H1 (cell line): ENCODE measurements around the gene STAG2. TPM values are rescaled to one million over a fixed set of nuclear protein-coding genes. Genes with fewer than 3 reads are reported as not detected.

ENCODE experiments used
- CTCF ChIA-PET: fragments of 300-600 bp; sonication (Branson Sonifier 250); formaldehyde crosslinking; loops from one replicate; lab custom pipeline; 2021; ENCODE audit not compliant: partially characterized antibody; lab: Charles Lee
- POLR2A ChIA-PET: fragments of 300-600 bp; sonication (Branson Sonifier 250); formaldehyde crosslinking; loops from one replicate; lab custom pipeline; 2021; ENCODE audit warnings: inconsistent platforms; ENCODE audit not compliant: partially characterized antibody; lab: Charles Lee
- DNase-seq, 2 experiments: peaks; one replicate each; pipeline versions ENCODE4 v3.0.0 to v3.0.0-alpha.2; 2010 to 2022; ENCODE audit warnings: low spot score in 2 of 2, low read depth in 1 of 2, mixed read lengths in 1 of 2
- FAIRE-seq: peaks from 2 replicates; lab custom pipeline; 2011; peaks lifted over from hg19 to GRCh38; lab: Jason Lieb, UNC
- H2AFZ ChIP-seq: 2 replicates; pipeline ENCODE4 v1.8.1; 2012; ENCODE audit warnings: low read length, inconsistent platforms
- H2AK5ac ChIP-seq: 2 replicates; pipeline ENCODE4 v1.6.1; 2013; ENCODE audit warnings: low read depth, low read length
- H2BK120ac ChIP-seq: replicated peaks from 2 replicates; pipeline ENCODE3; 2013; ENCODE audit warnings: low read depth, low read length, inconsistent platforms
- H2BK12ac ChIP-seq: 2 replicates; pipeline ENCODE4 v1.6.1; 2013; ENCODE audit warnings: low read depth, low read length
- H2BK15ac ChIP-seq: 2 replicates; pipeline ENCODE4 v1.6.1; 2013; ENCODE audit warnings: low read length
- H2BK20ac ChIP-seq: 2 replicates; pipeline ENCODE4 v1.6.1; 2013; ENCODE audit warnings: low read length
- H2BK5ac ChIP-seq: 2 replicates; pipeline ENCODE4 v1.6.1; 2013; ENCODE audit warnings: low read depth, low read length
- H3K14ac ChIP-seq: 2 replicates; pipeline ENCODE4 v1.6.1; 2013; ENCODE audit warnings: inconsistent platforms; ENCODE audit not compliant: insufficient read length
- H3K18ac ChIP-seq: 2 replicates; pipeline ENCODE4 v1.6.1; 2013; ENCODE audit warnings: low read length; ENCODE audit errors: extremely low read depth
- H3K23ac ChIP-seq: 2 replicates; pipeline ENCODE4 v1.6.1; 2013; ENCODE audit warnings: inconsistent platforms; ENCODE audit not compliant: insufficient read length
- H3K23me2 ChIP-seq: 2 replicates; pipeline ENCODE4 v1.6.1; 2013; ENCODE audit warnings: low read depth, low read length
- H3K27ac ChIP-seq: 2 replicates; pipeline ENCODE4 v1.6.1; 2011; ENCODE audit warnings: low read depth, low read length, inconsistent platforms
- H3K27me3 ChIP-seq, 4 experiments: replicated peaks in 1 of 4; 1 replicate in 1 of 4; 2 replicates in 3 of 4; pipeline versions ENCODE4 v1.6.1 to v1.8.1; 2011 to 2013; ENCODE audit warnings: low read length in 3 of 4, mild to moderate bottlenecking in 3 of 4, inconsistent platforms in 2 of 4, mixed read lengths in 2 of 4, moderate library complexity in 1 of 4; ENCODE audit not compliant: control insufficient read depth in 3 of 4, insufficient read depth in 3 of 4; ENCODE audit errors: extremely low read depth in 1 of 4
- H3K36me3 ChIP-seq, 4 experiments: 2 replicates each; pipeline versions ENCODE4 v1.6.1 to v1.8.1; 2011 to 2013; ENCODE audit warnings: mild to moderate bottlenecking in 4 of 4, low read length in 3 of 4, moderate library complexity in 2 of 4, control low read depth in 1 of 4, inconsistent platforms in 1 of 4; ENCODE audit not compliant: insufficient read depth in 4 of 4, control insufficient read depth in 2 of 4
- H3K4ac ChIP-seq: replicated peaks from 2 replicates; pipeline ENCODE3; 2013; ENCODE audit warnings: low read length, low read depth, mixed read lengths, inconsistent platforms; ENCODE audit not compliant: insufficient read length
- H3K4me1 ChIP-seq, 4 experiments: replicated peaks in 1 of 4; 1 replicate in 1 of 4; 2 replicates in 3 of 4; pipeline versions ENCODE4 v1.6.1 to v1.8.1; 2011 to 2013; ENCODE audit warnings: low read length in 3 of 4, inconsistent platforms in 2 of 4, mixed read lengths in 1 of 4; ENCODE audit not compliant: insufficient read depth in 4 of 4, control insufficient read depth in 3 of 4
- H3K4me2 ChIP-seq, 2 experiments: 2 replicates each; pipeline versions ENCODE4 v1.6.1 to v1.8.1; 2011 to 2013; ENCODE audit warnings: low read depth in 2 of 2, low read length in 2 of 2, control low read depth in 1 of 2, inconsistent platforms in 1 of 2, mild to moderate bottlenecking in 1 of 2; ENCODE audit not compliant: insufficient read depth in 1 of 2
- H3K4me3 ChIP-seq, 4 experiments: fragments of 200-600, 300-600 bp in 1 of 4; sonication (generic), shearing (Covaris generic), sonication (Bioruptor Twin) in 1 of 4; 2 replicates each; pipeline versions ENCODE4 v1.5.1 to v1.8.1; 2011 to 2016; ENCODE audit warnings: low read length in 4 of 4, low read depth in 3 of 4, control low read depth in 2 of 4, inconsistent platforms in 2 of 4, mild to moderate bottlenecking in 2 of 4, mixed read lengths in 1 of 4, moderate library complexity in 1 of 4; ENCODE audit not compliant: insufficient read depth in 2 of 4; ENCODE audit errors: extremely low read depth in 1 of 4
- H3K56ac ChIP-seq: replicated peaks from 2 replicates; pipeline ENCODE3; 2013; ENCODE audit warnings: low read depth, mild to moderate bottlenecking, mixed read lengths, low read length, inconsistent platforms; ENCODE audit not compliant: insufficient read length
- H3K79me1 ChIP-seq: 2 replicates; pipeline ENCODE4 v1.6.1; 2013; ENCODE audit warnings: low read depth, low read length, control low read depth
- H3K79me2 ChIP-seq, 2 experiments: 2 replicates each; pipeline versions ENCODE4 v1.6.1 to v1.8.1; 2012 to 2013; ENCODE audit warnings: low read length in 2 of 2, mild to moderate bottlenecking in 2 of 2, inconsistent platforms in 1 of 2; ENCODE audit not compliant: insufficient read depth in 2 of 2, control insufficient read depth in 1 of 2
- H3K9ac ChIP-seq, 4 experiments: replicated peaks in 1 of 4; 1 replicate in 1 of 4; 2 replicates in 3 of 4; pipeline versions ENCODE4 v1.6.1 to v1.8.1; 2011 to 2013; ENCODE audit warnings: low read depth in 3 of 4, low read length in 3 of 4, control low read depth in 2 of 4, mild to moderate bottlenecking in 2 of 4, moderate library complexity in 2 of 4, inconsistent platforms in 1 of 4; ENCODE audit errors: extremely low read depth in 1 of 4
- H3K9me3 ChIP-seq, 2 experiments: 2 replicates each; pipeline versions ENCODE4 v1.6.1 to v1.8.1; 2012 to 2013; ENCODE audit warnings: mild to moderate bottlenecking in 2 of 2, moderate library complexity in 2 of 2, control low read depth in 1 of 2, inconsistent platforms in 1 of 2, low read depth in 1 of 2, low read length in 1 of 2, mixed read lengths in 1 of 2; ENCODE audit not compliant: insufficient read depth in 2 of 2
- H4K20me1 ChIP-seq, 2 experiments: replicated peaks in 1 of 2; 2 replicates each; pipeline versions ENCODE3 to v1.8.1; 2011 to 2013; ENCODE audit warnings: inconsistent platforms in 2 of 2, low read length in 2 of 2, mild to moderate bottlenecking in 1 of 2; ENCODE audit not compliant: insufficient read depth in 2 of 2, control insufficient read depth in 1 of 2
- H4K5ac ChIP-seq: 2 replicates; pipeline ENCODE4 v1.6.1; 2013; ENCODE audit warnings: low read length, low read depth, mixed read lengths, inconsistent platforms; ENCODE audit not compliant: insufficient read length
- H4K8ac ChIP-seq: 2 replicates; pipeline ENCODE4 v1.8.0; 2013; ENCODE audit warnings: mild to moderate bottlenecking, moderate library complexity, low read length, inconsistent platforms; ENCODE audit not compliant: insufficient read depth; ENCODE audit errors: extremely low read depth
- H4K91ac ChIP-seq: replicated peaks from 2 replicates; pipeline ENCODE3; 2013; ENCODE audit warnings: low read length, mixed read lengths, inconsistent platforms; ENCODE audit not compliant: insufficient read length
- EZH2 ChIP-seq: fragments of 200-600 bp; sonication (generic); IDR thresholded peaks from 2 replicates; pipeline ENCODE4 v1.7.1; 2012; ENCODE audit warnings: low read depth, mild to moderate bottlenecking, moderate library complexity, low read length, inconsistent platforms; ENCODE audit not compliant: severe bottlenecking
- SRF ChIP-seq: IDR thresholded peaks from 2 replicates; pipeline ENCODE4 v1.6.1; 2011; ENCODE audit warnings: mild to moderate bottlenecking, low read depth, low read length, moderate library complexity
- TBP ChIP-seq: IDR thresholded peaks from 2 replicates; pipeline ENCODE4 v1.6.1; 2011; ENCODE audit warnings: low read depth, low read length, improper control_type of control experiment
- WGBS, 2 experiments: shearing (Covaris generic) in 1 of 2; methylation state at CpG; one replicate each; pipeline versions ENCODE4 v1.1.6 to v1.1.7; 2013 to 2015; ENCODE audit warnings: low lambda C conversion rate in 2 of 2, mixed read lengths in 2 of 2, inconsistent platforms in 1 of 2, low coverage in 1 of 2, missing lambda C conversion rate in 1 of 2; ENCODE audit not compliant: insufficient replicate concordance in 2 of 2, insufficient coverage in 1 of 2, insufficient read length in 1 of 2; ENCODE audit errors: extremely low coverage in 1 of 2, missing lambda C conversion rate in 1 of 2; 5-methylcytosine and 5-hydroxymethylcytosine counted together
- polyA plus RNA-seq, 7 experiments: library from polyadenylated mRNA; depleted of rRNA in 3 of 7; stranded (reverse) in 5 of 7; unstranded in 2 of 7; fragments of >200 nt in 5 of 7; fragments of 200-250 nt in 2 of 7; gene quantifications; 1 replicate in 5 of 7; 2 replicates in 1 of 7; 4 replicates in 1 of 7; pipeline versions ENCODE4 v1.2.1 to v1.2.3, GENCODE V29; 2011 to 2013; ENCODE audit warnings: missing spikeins in 2 of 7, mixed read lengths in 2 of 7
- total RNA-seq: library from RNA; stranded (reverse); fragmentation: NEBNext Ultra II Directional; extraction: Animal tissue kit (Norgen Biotek cat#: 25700); gene quantifications from 2 replicates; pipeline ENCODE4 v1.2.1, GENCODE V29; 2021

Gene STAG2
- total and polyA plus RNA-seq, 2 of the 8 experiments (the other 6 are each of a cell fraction or from before 2014, with no cell fraction given) = 20.3 to 94.9 TPM

DNA sequence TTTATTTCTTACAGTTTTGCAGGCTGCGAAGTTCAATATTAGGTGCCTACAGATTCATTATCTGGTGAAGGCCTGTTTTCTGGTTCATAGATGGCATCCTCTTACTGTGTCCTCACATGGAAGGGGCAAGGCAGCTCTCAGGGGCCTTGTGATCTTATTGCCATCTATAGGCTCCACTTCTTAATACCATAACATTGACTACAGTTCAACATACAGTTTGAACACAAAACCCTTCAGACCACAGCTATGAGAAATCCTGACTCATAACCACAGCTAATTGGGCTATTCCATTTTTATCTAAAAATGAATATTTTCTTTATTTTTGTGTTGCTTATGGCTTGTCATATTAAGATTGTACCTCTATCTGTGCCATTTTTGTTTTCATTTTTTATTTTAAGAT, 72.3 kb downstream of the STAG2 start:
- H4K91ac ChIP-seq = no peak overlapping the region
- DNase-seq (no peak), FAIRE-seq (no peak)
- no peak overlapping the region for H3K4me2 ChIP-seq
- H2BK120ac ChIP-seq = no peak overlapping the region
- H3K36me3 ChIP-seq = peaks cover 0 to 32% (median 2%) of the 10 kb centered on the region in 4 experiments; a peak in 2 of 8 replicates
- no peaks in the 10 kb centered on the region for H3K23me2 ChIP-seq
- no peaks in the 10 kb centered on the region for H3K27me3 ChIP-seq
- H4K8ac ChIP-seq = no peak overlapping the region
- H3K14ac ChIP-seq = no peak overlapping the region
- no peak overlapping the region for H2BK20ac ChIP-seq
- no peaks in the 10 kb centered on the region for H3K79me1 ChIP-seq
- no peak overlapping the region for H3K27ac ChIP-seq
- H2AK5ac ChIP-seq = no peak overlapping the region
- H3K9me3 ChIP-seq = no peaks in the 10 kb centered on the region
- ChIA-PET CTCF (interaction anchor here (0.7 kb wide), 1 partner anchor 9 kb away, joined by 4 read pairs; no protein-coding TSS in a partner anchor), POLR2A (no interaction called here)
- H2BK12ac ChIP-seq = no peak overlapping the region
- no peak overlapping the region for H3K4ac ChIP-seq
- H2BK5ac ChIP-seq = no peak overlapping the region
- no peak overlapping the region for H3K9ac ChIP-seq
- no peaks in the 10 kb centered on the region for H4K20me1 ChIP-seq
- H3K4me1 ChIP-seq = no peaks in the 10 kb centered on the region
- WGBS, 2 experiments = 89% methylated on average over 1 of the region's 1 CpG; no CpG with 5 or more reads in 1 of the 2 experiments
- peaks cover 0 to 6% of the 10 kb centered on the region in 2 experiments; a peak in 2 of 4 replicates for H3K79me2 ChIP-seq
- no peak overlapping the region for H3K18ac ChIP-seq
- no peak overlapping the region for H3K23ac ChIP-seq
- H2AFZ ChIP-seq = no peak overlapping the region
- H4K5ac ChIP-seq = no peak overlapping the region
- no peak overlapping the region for H2BK15ac ChIP-seq
- H3K4me3 ChIP-seq = no peak overlapping the region
- no peak overlapping the region for H3K56ac ChIP-seq
- TF ChIP-seq TBP (no peak), EZH2 (no peak), SRF (no peak)
